Activated CD8-positive, alpha-beta memory T cell treated with anti-CD3 and anti-CD28 coated beads, Interleukin-2, amount 50 U/mL, for 48 hours (primary cell): Measurements from ENCODE around the gene DNAJC22.
"Not testable (repeated sequence)": the region's sequence is repeated elsewhere in the genome, so short reads cannot be mapped to it uniquely, and the experiment has no call there.

Experiments used
- DNase-seq: peaks from one replicate; pipeline ENCODE4 v3.0.0-alpha.2; 2020

The DNAJC22 gene

GRCh38 chr12:49331380-49332222 is 15.1 kb upstream of the DNAJC22 start:
- no peak for DNase-seq

- no peak for DNase-seq
Measured at GRCh38 chr12:49332441-49332861, 14.2 kb upstream of the DNAJC22 start.

- no peak for DNase-seq
Measured at GRCh38 chr12:49332891-49333371, 13.8 kb upstream of the DNAJC22 start.

- DNase-seq, result not testable (repeated sequence)
Measured at GRCh38 chr12:49333778-49334177, 12.9 kb upstream of the DNAJC22 start.

- no peak for DNase-seq
Measured at GRCh38 chr12:49334226-49334625, 12.5 kb upstream of the DNAJC22 start.

GRCh38 chr12:49334681-49335080 is 12.0 kb upstream of the DNAJC22 start:
- DNase-seq, result no peak

- DNase-seq, result peak; percentile 49
Measured at GRCh38 chr12:49335118-49335954, 11.4 kb upstream of the DNAJC22 start.

GRCh38 chr12:49335955-49336644 is 10.6 kb upstream of the DNAJC22 start:
- DNase-seq, result no peak

- peak; percentile 96 for DNase-seq
Measured at GRCh38 chr12:49336645-49337584, 9.8 kb upstream of the DNAJC22 start, which contains the start of gene C1QL4. Gene C1QL4 (minus strand): TSS chr12:49337188. CDS start chr12:49336477, 711 bp downstream.

- DNase-seq, result no peak
Measured at GRCh38 chr12:49338830-49339463, 7.7 kb upstream of the DNAJC22 start.

GRCh38 chr12:49339464-49339861 is 7.2 kb upstream of the DNAJC22 start:
- no peak for DNase-seq

- no peak for DNase-seq
Measured at GRCh38 chr12:49340095-49340870, 6.4 kb upstream of the DNAJC22 start.

GRCh38 chr12:49340971-49341776 is 5.5 kb upstream of the DNAJC22 start:
- no peak for DNase-seq

GRCh38 chr12:49341777-49342065 is 5.0 kb upstream of the DNAJC22 start:
- DNase-seq, result no peak

- peak; percentile 96 for DNase-seq
Measured at GRCh38 chr12:49342066-49342913, 4.4 kb upstream of the DNAJC22 start.

GRCh38 chr12:49342914-49343731 is 3.6 kb upstream of the DNAJC22 start:
- DNase-seq, result peak; percentile 68

- DNase-seq, result peak; percentile 50
Measured at GRCh38 chr12:49344486-49345050, 2.1 kb upstream of the DNAJC22 start.
